ENCODE data around the gene ARHGAP6. TPM values are rescaled to one million over a fixed set of nuclear protein-coding genes. Genes with fewer than 3 reads are reported as not detected.

ARHGAP6 gene
- polyA plus RNA-seq, 1 experiment, result 1.3 TPM

DNA sequence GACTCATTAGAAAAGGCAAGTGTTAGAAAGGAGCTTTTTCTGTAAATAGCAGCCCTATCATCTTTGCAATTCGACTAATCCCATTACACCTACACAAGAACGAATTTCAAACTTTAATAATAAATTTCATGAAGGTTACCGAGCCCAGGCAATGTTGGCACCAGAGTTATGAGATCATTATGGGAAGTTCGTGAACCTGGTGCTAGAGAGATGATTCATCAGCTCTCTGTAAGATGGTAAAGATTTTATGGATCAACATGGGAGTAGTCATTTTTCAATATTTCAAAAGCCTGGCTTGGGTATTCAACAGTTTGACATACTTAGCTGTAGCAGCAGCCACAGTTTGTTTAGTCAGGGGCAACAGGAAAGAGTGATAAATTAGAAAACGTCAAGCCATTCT lies 336.7 kb downstream of the ARHGAP6 start:
- CTCF ChIA-PET, result no interaction called here
- H3K36me3 ChIP-seq (ENCODE audit: control insufficient read depth, insufficient read depth, low read length), result no peaks in the 10 kb centered on the region
- no peak overlapping the region for H3K4me3 ChIP-seq (ENCODE audit: low read depth, low read length)
- POLR2A ChIA-PET, result no interaction called here
- H3K27me3 ChIP-seq (ENCODE audit: control insufficient read depth, insufficient read depth, low read length), result no peaks in the 10 kb centered on the region
- TF ChIP-seq, protein P1, sequence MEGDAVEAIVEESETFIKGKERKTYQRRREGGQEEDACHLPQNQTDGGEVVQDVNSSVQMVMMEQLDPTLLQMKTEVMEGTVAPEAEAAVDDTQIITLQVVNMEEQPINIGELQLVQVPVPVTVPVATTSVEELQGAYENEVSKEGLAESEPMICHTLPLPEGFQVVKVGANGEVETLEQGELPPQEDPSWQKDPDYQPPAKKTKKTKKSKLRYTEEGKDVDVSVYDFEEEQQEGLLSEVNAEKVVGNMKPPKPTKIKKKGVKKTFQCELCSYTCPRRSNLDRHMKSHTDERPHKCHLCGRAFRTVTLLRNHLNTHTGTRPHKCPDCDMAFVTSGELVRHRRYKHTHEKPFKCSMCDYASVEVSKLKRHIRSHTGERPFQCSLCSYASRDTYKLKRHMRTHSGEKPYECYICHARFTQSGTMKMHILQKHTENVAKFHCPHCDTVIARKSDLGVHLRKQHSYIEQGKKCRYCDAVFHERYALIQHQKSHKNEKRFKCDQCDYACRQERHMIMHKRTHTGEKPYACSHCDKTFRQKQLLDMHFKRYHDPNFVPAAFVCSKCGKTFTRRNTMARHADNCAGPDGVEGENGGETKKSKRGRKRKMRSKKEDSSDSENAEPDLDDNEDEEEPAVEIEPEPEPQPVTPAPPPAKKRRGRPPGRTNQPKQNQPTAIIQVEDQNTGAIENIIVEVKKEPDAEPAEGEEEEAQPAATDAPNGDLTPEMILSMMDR (IDR thresholded peaks at IDR 0.05; ENCODE audit: insufficient read depth, low read depth, low read length), result no peak
- no peak for DNase-seq (ENCODE audit: low read depth)

DNA sequence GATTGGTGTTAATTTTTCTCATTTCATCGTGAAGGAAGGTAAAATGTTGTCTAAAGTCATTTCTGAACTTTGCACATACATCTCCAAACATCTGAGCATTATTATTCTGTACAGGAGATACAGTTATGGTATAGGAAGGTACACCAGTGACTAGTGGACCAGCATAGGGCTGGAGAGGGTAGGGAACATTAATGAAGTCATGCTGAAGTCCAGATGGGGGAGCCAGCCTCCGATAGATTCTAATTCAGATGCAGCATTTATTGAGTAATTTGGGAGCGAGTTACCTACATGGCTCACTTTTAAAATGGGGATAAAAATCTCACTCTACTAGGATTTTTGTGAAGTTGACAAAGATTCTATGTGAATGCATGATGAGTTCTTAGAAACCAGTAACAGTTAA lies 337.6 kb downstream of the ARHGAP6 start:
- TF ChIP-seq, protein P1 (IDR thresholded peaks at IDR 0.05; ENCODE audit: insufficient read depth, low read depth, low read length), result no peak
- ChIA-PET POLR2A (no interaction called here), CTCF (no interaction called here)
- Histone ChIP-seq H3K27me3 (ENCODE audit: control insufficient read depth, insufficient read depth, low read length) (no peaks in the 10 kb centered on the region), H3K36me3 (ENCODE audit: control insufficient read depth, insufficient read depth, low read length) (no peaks in the 10 kb centered on the region), H3K4me3 (ENCODE audit: low read depth, low read length) (no peak overlapping the region)
- DNase-seq (ENCODE audit: low read depth), result no peak

- CTCF ChIA-PET, result no interaction called here
- H3K4me3 ChIP-seq (ENCODE audit: low read depth, low read length), result no peak overlapping the region
- no peak for DNase-seq (ENCODE audit: low read depth)
- H3K36me3 ChIP-seq (ENCODE audit: control insufficient read depth, insufficient read depth, low read length), result no peaks in the 10 kb centered on the region
- POLR2A ChIA-PET, result no interaction called here
- TF ChIP-seq, protein P1 (IDR thresholded peaks at IDR 0.05; ENCODE audit: insufficient read depth, low read depth, low read length), result no peak
- H3K27me3 ChIP-seq (ENCODE audit: control insufficient read depth, insufficient read depth, low read length), result no peaks in the 10 kb centered on the region
Measured at GRCh38 chrX:11321986-11322385, 343.7 kb downstream of the ARHGAP6 start.

GRCh38 chrX:11319806-11320520 lies 345.8 kb downstream of the ARHGAP6 start:
- TF ChIP-seq, protein P1 (IDR thresholded peaks at IDR 0.05; ENCODE audit: insufficient read depth, low read depth, low read length), result no peak
- no peak for DNase-seq (ENCODE audit: low read depth)
- H3K4me3 ChIP-seq (ENCODE audit: low read depth, low read length), result no peak overlapping the region
- ChIA-PET POLR2A (no interaction called here), CTCF (interaction anchor here (0.8 kb wide), 1 partner anchor 61 kb away, joined by 3 read pairs; no protein-coding TSS in a partner anchor)
- no peaks in the 10 kb centered on the region for H3K27me3 ChIP-seq (ENCODE audit: control insufficient read depth, insufficient read depth, low read length)
- H3K36me3 ChIP-seq (ENCODE audit: control insufficient read depth, insufficient read depth, low read length), result no peaks in the 10 kb centered on the region

DNA sequence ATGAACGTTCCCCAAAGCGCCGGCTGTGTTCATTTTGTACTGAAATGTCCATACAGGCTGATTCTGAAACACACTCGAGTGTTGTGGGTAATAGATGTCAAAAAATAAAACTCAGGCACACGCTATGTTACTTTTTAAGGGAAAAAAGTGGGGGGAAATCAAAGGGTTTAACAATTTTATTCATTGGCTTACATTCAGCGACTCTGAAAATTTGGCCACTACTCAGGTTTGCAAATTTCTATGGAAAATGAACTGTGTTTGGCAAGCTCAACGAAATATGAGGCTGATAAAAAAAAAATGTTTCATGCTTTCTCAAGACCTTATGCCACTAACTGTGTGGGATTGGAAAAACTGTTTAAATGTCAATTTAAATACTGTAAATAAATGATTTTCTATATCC lies 354.0 kb downstream of the ARHGAP6 start:
- no peaks in the 10 kb centered on the region for H3K27me3 ChIP-seq (ENCODE audit: control insufficient read depth, insufficient read depth, low read length)
- H3K36me3 ChIP-seq (ENCODE audit: control insufficient read depth, insufficient read depth, low read length), result no peaks in the 10 kb centered on the region
- ChIA-PET POLR2A (no interaction called here), CTCF (no interaction called here)
- TF ChIP-seq, protein P1 (IDR thresholded peaks at IDR 0.05; ENCODE audit: insufficient read depth, low read depth, low read length), result no peak
- no peak for DNase-seq (ENCODE audit: low read depth)
- H3K4me3 ChIP-seq (ENCODE audit: low read depth, low read length), result no peak overlapping the region

Measured in BJ (cell line).